Fibroblast of lung (primary cell): ENCODE results near the gene ATRX.

ENCODE experiments used
- CTCF ChIP-seq, 2 donors: IDR thresholded peaks in 1 of 2; conservative IDR thresholded peaks in 1 of 2; 1 replicate in 1 of 2; 2 replicates in 1 of 2; pipeline ENCODE4 v1.5.1; 2011 to 2012; ENCODE audit warnings: low read length in 2 of 2, control low read depth in 1 of 2, inconsistent platforms in 1 of 2, low read depth in 1 of 2, mild to moderate bottlenecking in 1 of 2
- EZH2 ChIP-seq: IDR thresholded peaks from 2 replicates; pipeline ENCODE4 v1.5.1; 2012; ENCODE audit warnings: low read length, control low read depth, mild to moderate bottlenecking; ENCODE audit errors: missing control alignments

- no peak for TF ChIP-seq CTCF (conservative IDR thresholded peaks at IDR 0.05 in 1 of 2, IDR thresholded peaks at IDR 0.05 in 1 of 2; ENCODE audit: low read depth in 1 of 2, low read length in 2 of 2)
- TF ChIP-seq EZH2, result no peak
Observed at GRCh38 chrX:77719388-77719787, 66.6 kb downstream of the ATRX start.
